IPS-18c (cell line): ENCODE measurements around the gene ELP2.

Source experiments
- H3K4me3 ChIP-seq: 2 replicates; pipeline ENCODE4 v1.7.0; 2013; ENCODE audit warnings: low read depth, mild to moderate bottlenecking, low read length, moderate library complexity; ENCODE audit not compliant: insufficient read depth
- H3K9me3 ChIP-seq: one replicate; pipeline ENCODE4 v1.6.1; 2013; ENCODE audit warnings: mild to moderate bottlenecking, low read length, moderate library complexity; ENCODE audit not compliant: control insufficient read depth, insufficient read depth

The ELP2 gene

GRCh38 chr18:36176711-36177110 lies 47.0 kb downstream of the ELP2 start:
- Histone ChIP-seq H3K4me3 (no peak overlapping the region), H3K9me3 (no peaks in the 10 kb centered on the region)

GRCh38 chr18:36177913-36178312 lies 48.2 kb downstream of the ELP2 start:
- no peaks in the 10 kb centered on the region for H3K9me3 ChIP-seq
- no peak overlapping the region for H3K4me3 ChIP-seq

GRCh38 chr18:36179562-36180355 lies 50.1 kb downstream of the ELP2 start:
- H3K9me3 ChIP-seq: no peaks in the 10 kb centered on the region

GRCh38 chr18:36181441-36181840 lies 51.7 kb downstream of the ELP2 start:
- Histone ChIP-seq H3K9me3 (no peaks in the 10 kb centered on the region), H3K4me3 (no peak overlapping the region)

More at GRCh38 chr18:36179562-36180355, 50.1 kb downstream of the ELP2 start:
- H3K4me3 ChIP-seq: no peak overlapping the region

- H3K9me3 ChIP-seq: peaks cover under 1% of the 10 kb centered on the region
- H3K4me3 ChIP-seq: no peak overlapping the region
These were observed 52.3 kb downstream of the ELP2 start for GRCh38 chr18:36181898-36182506.

- Histone ChIP-seq H3K4me3 (no peak overlapping the region), H3K9me3 (peaks cover 2% of the 10 kb centered on the region)
These were observed 53.3 kb downstream of the ELP2 start for GRCh38 chr18:36183033-36183432.

- peaks cover 2% of the 10 kb centered on the region for H3K9me3 ChIP-seq
- H3K4me3 ChIP-seq: no peak overlapping the region
These were observed 54.3 kb downstream of the ELP2 start for GRCh38 chr18:36183987-36184386.

- H3K4me3 ChIP-seq: no peak overlapping the region
These were observed 55.5 kb downstream of the ELP2 start for GRCh38 chr18:36185157-36185556.

GRCh38 chr18:36185901-36186460 lies 56.3 kb downstream of the ELP2 start:
- H3K4me3 ChIP-seq: peak overlapping the region; percentile 65; the same call in 1 of the 2 replicates
- H3K9me3 ChIP-seq: peaks cover 2% of the 10 kb centered on the region

More at GRCh38 chr18:36185157-36185556, 55.5 kb downstream of the ELP2 start:
- H3K9me3 ChIP-seq: peaks cover 2% of the 10 kb centered on the region

- peaks cover 2% of the 10 kb centered on the region for H3K9me3 ChIP-seq
- peak overlapping the region; percentile 65 for H3K4me3 ChIP-seq
These were observed 56.9 kb downstream of the ELP2 start for GRCh38 chr18:36186461-36187192.

- peak within 1 kb of the TSS; percentile 65 for H3K4me3 ChIP-seq
- peaks cover 2% of the 10 kb centered on the region for H3K9me3 ChIP-seq
These were observed 57.6 kb downstream of the ELP2 start, which contains the start of gene MOCOS for GRCh38 chr18:36187193-36187825. Gene MOCOS, plus strand, starts transcription at chr18:36187497. Its CDS starts 43 bp downstream, at chr18:36187540.

- H3K4me3 ChIP-seq: peak overlapping the region; percentile 65
These were observed 58.4 kb downstream of the ELP2 start for GRCh38 chr18:36187826-36188721.

GRCh38 chr18:36188916-36189315 lies 59.2 kb downstream of the ELP2 start:
- Histone ChIP-seq H3K9me3 (peaks cover 2% of the 10 kb centered on the region), H3K4me3 (no peak overlapping the region)

More at GRCh38 chr18:36187826-36188721, 58.4 kb downstream of the ELP2 start:
- peaks cover 2% of the 10 kb centered on the region for H3K9me3 ChIP-seq

- peaks cover 2% of the 10 kb centered on the region for H3K9me3 ChIP-seq
- H3K4me3 ChIP-seq: no peak overlapping the region
These were observed 59.8 kb downstream of the ELP2 start for GRCh38 chr18:36189486-36189885.

- Histone ChIP-seq H3K9me3 (peaks cover 2% of the 10 kb centered on the region), H3K4me3 (no peak overlapping the region)
These were observed 61.6 kb downstream of the ELP2 start for GRCh38 chr18:36191286-36191685.

- no peak overlapping the region for H3K4me3 ChIP-seq
- H3K9me3 ChIP-seq: peaks cover 2% of the 10 kb centered on the region
These were observed 62.0 kb downstream of the ELP2 start for GRCh38 chr18:36191711-36192110.
